Measurements from ENCODE around the gene SPACA7.

- no peak for TF ChIP-seq ARNTL (CRISPR knock-in tag; IDR thresholded peaks at IDR 0.05; ENCODE audit: borderline replicate concordance, low read depth)
- TF ChIP-seq ZNF8 (CRISPR knock-in tag; IDR thresholded peaks at IDR 0.05): no peak
Observed at GRCh38 chr13:112374271-112374670, 1.9 kb upstream of the SPACA7 start.

Measured in SK-N-SH treated with all-trans-retinoic acid at 6 μM for 48 hours (cell line).